Keratinocyte (primary cell): ENCODE measurements around the gene GSTT4.

Source experiments
- CTCF ChIP-seq, 3 experiments: IDR thresholded peaks in 1 of 3; conservative IDR thresholded peaks in 1 of 3; optimal IDR thresholded peaks in 1 of 3; 2 replicates in 2 of 3; 3 replicates in 1 of 3; pipeline versions ENCODE3 to v1.5.1; 2011; ENCODE audit warnings: low read length in 3 of 3, mild to moderate bottlenecking in 3 of 3, moderate library complexity in 2 of 3, control low read depth in 1 of 3, inconsistent platforms in 1 of 3; ENCODE audit not compliant: insufficient read depth in 2 of 3; ENCODE audit errors: extremely low read depth in 1 of 3
- EZH2 ChIP-seq: IDR thresholded peaks from one replicate; pipeline ENCODE4 v1.6.1; 2012; ENCODE audit warnings: inconsistent platforms, mild to moderate bottlenecking, low read length, moderate library complexity

GRCh38 chr22:24027389-24027975, 22.2 kb upstream of the GSTT4 start:
- TF ChIP-seq CTCF (optimal IDR thresholded peaks at IDR 0.05 in 1 of 3, IDR thresholded peaks at IDR 0.05 in 1 of 3, conservative IDR thresholded peaks at IDR 0.05 in 1 of 3; ENCODE audit: extremely low read depth in 1 of 3, insufficient read depth in 2 of 3, low read length in 3 of 3) (no peak), EZH2 (no peak)
